Measurements from ENCODE around the gene MSRB2.
A peak's percentile ranks its signal among the peaks of the same experiment; 100 is the strongest.
"Not testable (repeated sequence)": the region's sequence is repeated elsewhere in the genome, so short reads cannot be mapped to it uniquely, and the experiment has no call there.

MSRB2 gene

GRCh38 chr10:23095404-23095965, at the start of gene MSRB2:
TSS of gene MSRB2 (plus strand) at chr10:23095579. CDS start at chr10:23095609, 30 bp downstream.
- DNase-seq, result peak; percentile 62 to 80

- DNase-seq, result no peak
Measured at GRCh38 chr10:23046027-23046426, 49.4 kb upstream of the MSRB2 start.

DNA sequence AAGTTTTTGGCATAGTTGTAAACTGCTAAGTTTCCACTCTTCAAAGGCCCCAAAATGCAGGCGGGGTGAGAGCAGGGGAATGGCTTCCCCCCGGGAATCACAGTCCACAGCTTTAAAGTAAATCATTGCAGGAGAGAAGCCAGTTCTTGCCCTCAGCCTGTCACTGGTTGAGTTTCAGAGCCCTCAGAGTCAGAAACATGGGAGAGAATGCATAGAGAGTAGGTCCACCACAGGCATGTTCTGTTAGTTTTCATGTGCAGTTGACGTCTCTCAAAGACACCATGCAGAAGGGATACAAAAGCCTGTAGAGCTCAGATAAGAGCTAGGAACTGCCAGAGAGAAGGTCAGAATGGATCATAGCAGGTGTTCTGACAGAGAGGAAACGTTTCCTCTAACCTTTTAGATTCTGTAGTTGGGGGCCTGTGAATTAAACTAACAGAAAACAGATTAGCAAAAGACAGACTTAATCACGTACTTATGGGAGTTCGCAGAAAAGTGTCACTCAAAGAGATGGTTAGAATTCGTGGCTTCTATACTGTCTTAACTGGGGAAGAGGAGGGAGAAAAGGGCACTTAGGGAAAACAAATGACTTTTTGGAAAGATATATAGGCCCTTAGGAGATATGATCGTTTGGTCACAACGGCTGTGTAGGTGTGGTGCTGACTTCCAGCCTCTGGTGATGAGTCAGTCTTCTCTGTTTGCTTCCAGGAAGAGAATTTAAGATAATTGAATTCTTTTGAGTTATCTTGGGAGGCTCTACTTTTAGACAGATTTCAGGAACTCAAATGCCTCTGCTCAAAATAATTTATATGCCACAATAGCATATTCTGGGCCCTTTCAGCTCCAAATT, 48.0 kb upstream of the MSRB2 start:
- no peak for DNase-seq

DNA sequence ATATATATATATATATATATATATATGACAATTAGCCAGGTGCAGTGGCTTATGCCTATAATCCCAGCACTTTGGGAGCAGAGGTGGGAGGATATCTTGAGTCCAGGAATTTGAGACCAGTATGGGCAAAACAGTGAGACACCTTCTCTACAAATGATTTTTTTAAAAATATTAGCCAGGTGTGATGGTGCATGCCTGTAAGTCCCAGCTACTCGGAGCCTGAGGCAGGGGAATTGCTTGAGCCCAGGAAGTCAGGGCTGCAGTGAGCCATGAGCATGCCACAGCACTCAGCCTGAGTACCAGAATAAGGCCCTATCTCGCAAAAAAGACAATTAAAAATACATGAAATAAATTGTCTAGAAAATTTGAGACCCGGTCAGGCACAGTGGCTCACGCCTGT, 47.2 kb upstream of the MSRB2 start:
- no peak for DNase-seq

DNA sequence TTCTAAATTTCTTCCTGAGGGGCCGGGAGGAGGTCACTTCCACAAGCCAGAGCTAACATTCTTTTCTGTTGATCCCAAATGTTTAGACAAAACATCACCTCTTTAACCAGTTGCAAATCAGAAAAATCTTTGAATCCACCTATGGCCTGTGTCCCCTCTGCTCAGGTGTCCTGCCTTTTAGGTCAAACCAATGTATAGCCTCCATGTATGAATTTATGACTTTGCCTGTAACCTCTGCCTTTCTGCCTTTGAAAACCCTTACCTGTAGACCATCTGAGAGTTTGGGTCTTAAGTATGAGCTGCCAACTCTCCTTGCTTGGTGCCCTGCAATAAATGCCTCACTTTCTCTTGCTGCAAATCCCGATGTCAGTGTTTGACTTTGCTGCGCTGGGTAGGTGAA, 44.1 kb upstream of the MSRB2 start:
- DNase-seq, result no peak

- no peak for DNase-seq
Measured at GRCh38 chr10:23051855-23052331, 43.5 kb upstream of the MSRB2 start.

DNA sequence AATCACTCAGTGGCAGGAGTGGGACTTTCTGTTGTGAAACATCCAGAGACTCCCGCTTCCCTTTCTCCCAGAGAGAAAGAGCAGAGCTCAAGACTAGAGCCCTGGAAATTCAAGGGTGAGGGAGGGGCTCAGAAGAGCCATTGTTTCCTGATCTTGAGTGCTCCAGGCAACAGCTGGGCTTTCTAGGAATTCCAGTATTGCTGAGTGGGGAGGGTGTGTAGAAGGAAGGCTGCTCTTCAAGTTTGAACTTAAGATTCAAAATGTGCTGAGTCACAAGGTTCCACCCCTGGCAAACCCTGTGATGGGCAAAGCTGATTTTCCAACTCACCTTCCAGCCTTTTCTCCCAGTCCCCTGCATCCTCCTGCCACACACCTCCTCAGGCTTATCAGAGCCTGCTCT, 42.3 kb upstream of the MSRB2 start:
- DNase-seq, result no peak

- no peak for DNase-seq
Measured at GRCh38 chr10:23055424-23056185, 39.8 kb upstream of the MSRB2 start.

GRCh38 chr10:23056186-23056579, 39.2 kb upstream of the MSRB2 start:
- no peak for DNase-seq

DNA sequence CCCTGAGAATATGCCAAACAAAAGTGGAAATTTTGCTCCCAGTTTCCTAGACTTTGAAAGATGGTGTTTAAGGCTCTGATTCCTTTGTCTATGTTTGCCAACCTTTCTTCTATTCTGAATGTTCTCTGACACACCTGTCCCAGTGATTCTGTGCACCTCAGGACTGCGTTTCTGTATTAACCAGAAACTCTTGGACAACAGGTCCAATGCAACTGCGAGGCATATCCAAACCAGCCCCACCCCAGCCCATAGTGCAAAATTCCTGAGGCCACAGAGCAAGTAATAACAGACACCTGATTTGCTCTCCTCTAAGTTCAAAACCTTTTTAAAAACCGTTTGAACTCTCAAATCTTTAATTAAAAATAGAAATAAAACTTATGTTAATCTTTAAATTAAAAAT, 37.0 kb upstream of the MSRB2 start:
- no peak for DNase-seq

- no peak for DNase-seq
Measured at GRCh38 chr10:23060918-23061317, 34.5 kb upstream of the MSRB2 start.

- DNase-seq, result no peak
Measured at GRCh38 chr10:23063045-23063972, 32.1 kb upstream of the MSRB2 start.

DNA sequence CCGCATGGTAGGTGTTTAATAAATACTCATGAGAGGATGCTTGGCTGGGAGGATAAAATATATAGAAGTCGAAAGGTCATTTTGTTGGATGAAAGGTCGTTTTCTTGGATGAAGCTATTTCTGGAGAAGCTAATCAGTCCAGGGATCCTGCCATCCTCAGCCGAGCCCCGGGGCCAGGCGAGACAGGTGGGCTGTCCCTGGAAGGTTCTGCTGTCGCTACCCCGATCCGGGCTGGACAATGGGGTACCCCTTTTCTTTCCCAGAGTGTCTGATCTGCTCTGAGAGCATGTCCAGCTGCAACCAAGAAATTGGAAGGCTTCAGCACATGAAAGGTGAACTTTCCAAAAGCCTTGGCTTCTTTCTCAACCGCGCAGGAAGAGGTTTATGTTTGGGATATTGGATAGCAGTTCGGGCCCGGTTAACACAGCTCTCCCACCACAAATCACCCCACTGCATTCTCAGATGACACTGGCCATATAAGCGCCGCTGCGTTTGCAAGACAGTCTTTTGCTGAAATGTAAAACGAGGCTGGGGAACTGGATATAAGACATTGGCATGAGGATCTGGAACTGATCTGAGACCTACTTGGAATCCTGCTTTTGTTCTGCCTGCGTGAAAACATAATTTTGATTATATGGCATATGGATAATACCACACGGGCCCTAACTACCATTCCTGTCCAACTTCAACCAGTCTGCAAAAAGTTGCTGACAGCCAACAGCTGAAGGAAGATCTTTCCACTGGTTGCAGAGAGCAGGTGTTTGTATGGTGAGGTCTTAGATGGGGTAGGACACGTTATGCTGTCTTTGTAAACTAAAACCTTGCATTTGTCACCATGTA, 31.2 kb upstream of the MSRB2 start:
- no peak for DNase-seq

- DNase-seq, result not testable (repeated sequence)
Measured at GRCh38 chr10:23064813-23065114, 30.6 kb upstream of the MSRB2 start.

DNA sequence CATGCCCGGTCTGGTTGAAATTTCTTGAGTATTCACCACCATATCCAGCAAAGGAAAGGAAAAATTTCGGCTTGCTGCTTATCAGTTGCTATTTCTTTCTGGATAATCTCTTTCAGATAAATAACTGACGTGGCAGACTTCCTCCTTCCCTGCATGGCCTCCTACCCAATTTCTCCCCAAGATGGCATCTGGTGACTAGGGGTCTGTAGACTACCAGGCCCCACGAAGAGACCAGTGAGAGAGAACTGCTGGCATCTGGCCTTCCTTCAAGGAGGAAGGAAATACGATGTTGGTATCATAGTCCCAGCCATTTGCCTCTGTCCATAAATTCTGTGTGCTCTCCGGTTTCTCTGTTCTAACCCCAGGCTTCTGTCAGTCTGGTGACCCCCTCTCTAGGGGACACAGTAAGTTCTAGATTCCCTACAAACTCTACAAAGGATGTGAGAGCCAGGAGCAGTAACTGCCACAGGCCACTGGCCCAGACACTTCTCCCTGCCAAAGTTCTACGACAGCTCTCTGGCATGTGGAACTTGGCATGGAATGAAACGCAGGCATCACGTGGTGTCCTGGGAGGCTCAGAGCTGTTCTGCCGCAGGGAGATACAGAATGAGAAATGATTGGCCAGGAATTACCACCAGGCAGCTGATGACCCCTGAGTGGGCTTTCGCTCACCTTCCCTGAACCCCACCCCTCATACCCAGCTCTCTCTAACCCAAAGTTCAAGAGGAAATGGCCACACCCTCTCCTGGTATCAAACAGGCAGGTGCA, 30.0 kb upstream of the MSRB2 start:
- DNase-seq, result no peak

GRCh38 chr10:23067337-23067736, 28.0 kb upstream of the MSRB2 start:
- DNase-seq, result no peak

DNA sequence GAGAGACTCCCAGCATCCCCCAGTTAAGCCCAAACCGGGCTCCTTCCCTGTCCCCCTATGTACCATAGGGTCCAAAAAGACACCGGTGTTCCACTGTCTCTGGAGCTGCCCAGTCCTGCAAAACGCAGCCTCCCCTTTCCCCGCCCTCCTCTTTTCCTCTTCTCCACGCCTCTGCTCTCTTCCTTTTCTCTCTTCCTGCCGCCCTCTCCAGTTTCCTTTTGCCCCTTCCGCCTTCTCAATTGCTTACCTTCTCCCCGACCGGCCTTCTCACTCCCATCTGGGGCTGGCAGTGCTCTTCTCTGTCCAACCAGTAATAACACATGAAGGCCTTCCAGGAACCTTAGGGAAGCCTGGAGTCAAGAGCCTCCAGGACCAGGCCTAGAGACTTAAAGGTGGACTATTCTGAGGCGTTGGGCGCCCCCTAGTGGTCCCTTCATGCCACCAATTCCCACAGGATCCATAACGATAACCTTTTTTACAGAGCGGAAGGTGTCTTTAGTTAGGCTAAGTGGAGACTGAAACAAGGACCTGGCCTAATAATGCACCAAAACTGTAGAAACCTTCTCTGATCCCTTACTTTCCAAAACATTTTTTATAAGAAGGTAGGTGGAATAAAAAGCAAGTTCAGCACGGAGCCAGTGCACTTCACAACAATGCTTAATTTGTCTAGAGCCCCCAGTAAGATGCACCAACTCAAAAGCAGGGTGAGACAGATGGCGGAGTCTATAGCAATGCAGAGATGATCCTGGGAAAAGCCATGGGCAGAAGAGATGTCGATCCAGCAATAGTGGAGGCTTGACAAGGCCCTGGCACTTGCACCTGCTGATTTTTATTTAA, 27.2 kb upstream of the MSRB2 start:
- peak; percentile 78 for DNase-seq

DNA sequence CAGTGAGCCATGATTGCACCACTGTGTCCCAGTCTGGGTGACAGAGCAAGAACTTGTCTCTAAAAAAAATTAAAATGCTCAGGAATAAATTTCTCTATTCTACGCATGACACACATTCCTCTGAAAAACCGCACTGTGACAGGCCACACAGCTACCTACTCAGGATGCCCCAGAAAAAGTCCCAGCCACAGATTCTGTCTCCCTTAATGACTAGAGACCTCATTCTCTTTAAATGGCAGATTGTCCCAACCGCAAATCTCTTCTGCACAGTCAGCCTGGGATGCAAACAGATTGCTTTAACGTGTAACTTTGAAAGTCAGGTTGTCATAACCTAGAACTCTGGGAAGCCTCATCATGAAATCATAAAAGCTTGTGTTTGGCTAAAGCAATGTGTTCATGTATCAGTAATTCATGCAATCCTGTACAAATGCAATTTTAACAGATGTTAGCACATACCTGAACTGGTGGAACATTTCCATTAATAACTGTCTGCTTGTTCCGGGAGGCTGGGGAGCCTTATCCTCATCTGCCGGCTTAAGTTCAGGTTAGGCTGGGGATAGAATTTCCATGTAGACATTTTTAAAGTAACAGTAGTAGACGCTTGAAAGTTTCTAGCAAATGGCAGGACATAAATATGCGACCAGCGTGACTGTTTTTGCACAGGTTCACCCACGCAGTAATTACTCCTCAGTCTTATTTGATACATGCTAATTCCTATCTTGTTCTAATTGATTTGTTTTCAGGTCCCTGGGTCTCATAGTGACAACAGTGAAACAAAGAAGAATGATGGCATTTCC, 26.2 kb upstream of the MSRB2 start:
- no peak for DNase-seq
